Thoracic aorta endothelial cell (primary cell): Measurements from ENCODE around the gene AGFG1. TPM values are rescaled to one million over a fixed set of nuclear protein-coding genes. Genes with fewer than 3 reads are reported as not detected.

ENCODE experiments used
- total RNA-seq: library from RNA; depleted of rRNA; stranded (reverse); fragments of >200 nt; gene quantifications from 2 replicates; pipeline ENCODE4 v1.2.3, GENCODE V29; 2012

Gene AGFG1
- 85.0 and 130 TPM in 2 replicates for total RNA-seq

GRCh38 chr2:227471924-227472264 is at the start of gene AGFG1:
AGFG1 (plus strand) TSS chr2:227472156; CDS start chr2:227472422, 266 bp downstream.

GRCh38 chr2:227598835-227599503 is 127.0 kb downstream of the AGFG1 start, which contains the start of gene SCYGR2:
SCYGR2 (plus strand) TSS chr2:227598893; CDS start chr2:227598893, 0 bp downstream.

Other genes starting within 250 kb of the AGFG1 start
- 101 and 108 TPM in 2 replicates for gene MFF, start 146.9 kb upstream of the AGFG1 start, total RNA-seq
- gene TM4SF20, start 92.8 kb upstream of the AGFG1 start, total RNA-seq = not detected in 2 replicates
- gene SCYGR1, start 84.2 kb upstream of the AGFG1 start, total RNA-seq = not detected in 2 replicates
- gene SCYGR2, start 126.7 kb downstream of the AGFG1 start, total RNA-seq = not detected in 2 replicates
- gene SCYGR3, start 142.7 kb downstream of the AGFG1 start, total RNA-seq = not detected in 2 replicates
- gene SCYGR4, start 145.3 kb downstream of the AGFG1 start, total RNA-seq = not detected in 2 replicates
- gene SCYGR5, start 194.6 kb downstream of the AGFG1 start, total RNA-seq = not detected in 2 replicates
- 0.40 and 0.86 TPM in 2 replicates for gene SLC19A3, start 245.9 kb downstream of the AGFG1 start, total RNA-seq